Subcutaneous adipose tissue (tissue), 4 donors: ENCODE data around the gene PANK4. TPM values are rescaled to one million over a fixed set of nuclear protein-coding genes. Genes with fewer than 3 reads are reported as not detected.

ENCODE experiments used
- total RNA-seq, 4 donors: library from RNA; depleted of rRNA; stranded (reverse); fragments of >200 nt; gene quantifications; one replicate each; pipeline ENCODE4 v1.1.0, GENCODE V29; 2016
- TF ChIP-seq, protein P1 (sequence below): fragments of 450-650 bp; IDR thresholded peaks from one replicate; pipeline ENCODE4 v1.5.1; 2016; ENCODE audit warnings: low read depth, mild to moderate bottlenecking, control low read depth, antibody characterized with exemption, moderate library complexity

Gene PANK4
- total RNA-seq, 4 donors from 2014 or later, result 11.4 to 24.4 (median 21.7) TPM

DNA sequence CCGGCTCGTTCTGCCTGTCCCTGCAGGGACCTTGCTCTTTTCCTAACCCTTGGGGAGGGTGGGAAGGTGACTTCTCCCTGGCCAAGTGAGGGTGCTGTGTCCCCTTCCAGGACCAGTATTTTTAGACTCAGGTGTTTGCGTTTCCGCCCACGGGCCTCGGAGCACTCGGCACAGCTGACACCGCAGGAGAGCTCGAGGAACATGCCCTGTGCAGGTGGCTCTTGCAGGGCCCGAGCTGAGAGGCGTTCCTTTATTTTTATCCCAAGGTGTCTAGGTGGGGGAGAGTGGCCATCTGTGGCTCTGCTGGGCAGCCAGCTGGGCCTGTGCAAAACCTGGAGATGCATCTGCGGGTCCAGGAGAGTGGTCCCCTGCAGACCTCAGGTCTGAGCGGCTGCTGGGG is 34.3 kb downstream of the PANK4 start:
- TF ChIP-seq, protein P1, sequence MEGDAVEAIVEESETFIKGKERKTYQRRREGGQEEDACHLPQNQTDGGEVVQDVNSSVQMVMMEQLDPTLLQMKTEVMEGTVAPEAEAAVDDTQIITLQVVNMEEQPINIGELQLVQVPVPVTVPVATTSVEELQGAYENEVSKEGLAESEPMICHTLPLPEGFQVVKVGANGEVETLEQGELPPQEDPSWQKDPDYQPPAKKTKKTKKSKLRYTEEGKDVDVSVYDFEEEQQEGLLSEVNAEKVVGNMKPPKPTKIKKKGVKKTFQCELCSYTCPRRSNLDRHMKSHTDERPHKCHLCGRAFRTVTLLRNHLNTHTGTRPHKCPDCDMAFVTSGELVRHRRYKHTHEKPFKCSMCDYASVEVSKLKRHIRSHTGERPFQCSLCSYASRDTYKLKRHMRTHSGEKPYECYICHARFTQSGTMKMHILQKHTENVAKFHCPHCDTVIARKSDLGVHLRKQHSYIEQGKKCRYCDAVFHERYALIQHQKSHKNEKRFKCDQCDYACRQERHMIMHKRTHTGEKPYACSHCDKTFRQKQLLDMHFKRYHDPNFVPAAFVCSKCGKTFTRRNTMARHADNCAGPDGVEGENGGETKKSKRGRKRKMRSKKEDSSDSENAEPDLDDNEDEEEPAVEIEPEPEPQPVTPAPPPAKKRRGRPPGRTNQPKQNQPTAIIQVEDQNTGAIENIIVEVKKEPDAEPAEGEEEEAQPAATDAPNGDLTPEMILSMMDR, result no peak

DNA sequence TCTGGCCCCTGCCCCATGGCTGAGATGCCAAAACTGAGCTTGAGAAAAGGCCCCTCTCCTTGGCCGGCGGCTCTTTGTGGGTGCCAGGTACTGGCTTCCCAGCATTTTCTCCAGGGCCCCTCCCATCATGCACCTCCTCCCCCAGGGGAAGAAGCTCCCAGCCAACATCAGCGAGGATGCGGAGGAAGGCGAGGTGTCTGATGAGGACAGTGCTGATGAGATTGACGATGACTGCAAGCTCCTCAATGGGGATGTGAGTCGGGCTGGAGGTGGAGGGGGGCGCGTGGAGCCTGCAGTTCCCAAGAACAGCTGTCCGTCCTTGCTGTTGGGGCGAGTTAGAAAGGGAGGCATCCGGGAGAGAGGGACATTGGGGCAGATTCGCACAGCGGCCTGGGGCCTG is 36.8 kb downstream of the PANK4 start:
- TF ChIP-seq, protein P1, result no peak

DNA sequence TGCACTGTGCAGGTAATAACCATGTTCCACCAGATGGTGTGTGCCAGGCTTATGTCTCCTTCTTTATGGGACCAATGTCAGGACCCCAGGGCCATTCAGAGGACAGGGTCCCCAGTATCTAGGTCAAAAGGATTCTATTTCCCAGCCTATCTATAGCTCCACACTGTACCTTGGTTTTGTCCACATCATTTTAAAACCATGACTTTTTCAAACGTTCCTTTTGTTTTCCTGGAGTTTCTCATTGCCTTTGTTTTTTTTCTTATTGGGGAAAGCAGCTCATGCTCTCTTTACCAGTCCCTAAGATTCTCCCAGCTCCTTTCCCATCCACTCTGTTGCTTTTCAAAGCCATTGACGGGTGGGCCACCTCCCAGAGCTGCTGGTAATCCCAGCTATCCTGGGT is 37.7 kb downstream of the PANK4 start:
- TF ChIP-seq, protein P1, result no peak

DNA sequence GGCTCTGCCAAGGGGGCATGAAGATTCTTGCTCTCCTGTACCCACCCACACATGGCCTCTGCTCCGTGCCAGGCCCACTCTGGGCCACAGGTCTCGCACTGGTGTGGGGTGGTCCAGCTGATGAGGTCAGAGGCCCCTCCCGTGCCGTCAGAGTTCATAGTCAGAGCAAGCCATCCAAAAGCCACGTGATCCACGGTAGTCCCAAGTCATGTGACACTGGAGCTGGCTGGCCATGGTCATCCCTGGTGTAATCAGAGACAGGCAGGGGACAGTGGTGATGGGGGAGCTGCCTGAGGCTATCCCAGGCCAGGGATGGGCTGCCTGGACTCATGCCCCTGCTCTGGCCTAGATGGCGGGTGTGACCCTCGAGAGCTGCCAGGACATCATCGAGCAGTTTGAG is 39.8 kb downstream of the PANK4 start:
- TF ChIP-seq, protein P1, result no peak

DNA sequence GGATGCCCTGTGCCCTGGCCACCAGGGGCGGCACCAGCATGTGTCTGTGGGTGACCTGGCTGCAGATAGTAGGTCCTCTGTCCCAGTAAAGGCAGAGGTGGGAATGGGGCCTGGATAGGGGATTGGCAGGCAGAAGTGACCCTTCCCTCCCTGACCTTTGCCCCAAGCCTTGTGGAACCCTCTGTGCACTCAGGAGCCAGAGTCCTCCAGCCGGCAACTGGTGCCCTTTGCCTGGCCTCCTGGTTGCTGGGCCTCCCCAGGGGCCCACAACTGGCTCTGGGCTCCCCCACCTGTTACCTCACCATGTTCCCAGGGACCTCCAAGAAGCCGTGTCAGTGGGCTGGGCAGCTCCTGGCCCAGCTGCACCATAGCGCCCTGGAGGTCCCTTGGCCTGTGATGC is 40.4 kb downstream of the PANK4 start:
- TF ChIP-seq, protein P1, result no peak

DNA sequence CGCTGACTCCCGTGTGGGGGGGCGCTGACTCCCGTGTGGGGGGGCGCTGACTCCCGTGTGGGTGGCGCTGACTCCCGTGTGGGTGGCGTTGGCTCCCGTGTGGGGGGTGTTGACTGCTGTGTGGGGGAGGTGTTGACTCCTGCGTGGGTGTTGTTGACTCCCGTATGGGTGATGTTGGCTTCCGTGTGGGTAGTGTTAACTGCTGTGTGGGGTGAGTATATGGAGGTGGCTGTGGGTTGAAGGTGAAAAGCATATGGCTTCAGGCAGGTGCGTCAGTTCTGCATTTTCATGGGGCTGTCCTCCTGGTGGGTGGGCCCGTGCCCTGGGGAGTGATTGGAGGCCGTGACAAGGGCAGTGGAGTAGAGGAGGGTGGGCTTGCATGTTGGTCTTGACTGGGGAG is 42.4 kb downstream of the PANK4 start:
- TF ChIP-seq, protein P1, result no peak

DNA sequence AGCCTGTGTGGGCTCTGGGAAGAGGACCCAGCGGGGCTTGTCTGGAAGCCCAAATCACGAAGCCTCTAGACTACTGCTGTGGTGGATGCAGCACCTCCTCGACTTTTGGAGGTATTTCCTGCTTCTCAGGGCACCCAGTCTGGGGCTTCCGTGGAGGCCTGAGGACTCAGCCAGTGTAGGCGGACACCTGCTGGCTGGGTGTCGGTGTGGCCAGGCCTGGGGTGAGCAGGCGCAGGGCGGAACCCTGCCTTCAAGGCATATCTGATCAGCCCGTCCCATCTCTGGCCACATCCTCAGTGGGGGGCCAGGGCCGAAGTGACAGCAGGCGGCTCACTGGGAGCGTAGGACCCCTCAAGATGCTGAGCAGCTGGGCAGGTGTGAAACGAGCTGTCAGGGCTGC is 43.4 kb downstream of the PANK4 start:
- TF ChIP-seq, protein P1, result no peak

DNA sequence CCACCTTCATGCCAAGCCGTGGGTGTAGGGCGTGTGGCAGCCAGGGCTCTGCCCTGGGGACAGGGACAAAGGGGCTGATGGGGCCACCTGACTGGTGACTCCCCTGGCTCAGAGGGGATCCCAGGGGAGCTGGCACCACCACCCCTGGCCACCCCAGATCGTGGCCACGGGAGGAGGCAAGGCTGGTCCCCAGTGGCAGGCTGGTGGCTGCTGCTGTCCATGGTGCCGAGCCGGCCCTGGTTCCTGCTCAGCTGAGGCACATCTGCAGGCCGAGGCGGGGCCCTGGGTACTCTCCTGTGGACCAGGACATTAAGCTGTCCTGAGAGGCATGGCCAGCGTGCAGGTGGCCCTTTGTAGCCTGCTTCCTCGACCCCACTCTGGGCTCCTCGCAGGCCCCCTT is 43.8 kb downstream of the PANK4 start:
- TF ChIP-seq, protein P1, result no peak
